Stimulated activated naive CD8-positive, alpha-beta T cell treated with anti-CD3 and anti-CD28 coated beads, Interleukin-15, Interleukin-2, amounts not matched to agents 100 U/mL and 50 U/mL, for 24 hours (primary cell): ENCODE measurements around the gene ZBTB45.
"Not testable (repeated sequence)": the region's sequence is repeated elsewhere in the genome, so short reads cannot be mapped to it uniquely, and the experiment has no call there.

Source experiments
- ATAC-seq: fragments of 150-1000 bp; cut with Tn5 transposase; one replicate; pipeline ENCODE4 v1.10.0; 2021
- DNase-seq: peaks from one replicate; pipeline ENCODE4 v3.0.0; 2021

The ZBTB45 gene

DNA sequence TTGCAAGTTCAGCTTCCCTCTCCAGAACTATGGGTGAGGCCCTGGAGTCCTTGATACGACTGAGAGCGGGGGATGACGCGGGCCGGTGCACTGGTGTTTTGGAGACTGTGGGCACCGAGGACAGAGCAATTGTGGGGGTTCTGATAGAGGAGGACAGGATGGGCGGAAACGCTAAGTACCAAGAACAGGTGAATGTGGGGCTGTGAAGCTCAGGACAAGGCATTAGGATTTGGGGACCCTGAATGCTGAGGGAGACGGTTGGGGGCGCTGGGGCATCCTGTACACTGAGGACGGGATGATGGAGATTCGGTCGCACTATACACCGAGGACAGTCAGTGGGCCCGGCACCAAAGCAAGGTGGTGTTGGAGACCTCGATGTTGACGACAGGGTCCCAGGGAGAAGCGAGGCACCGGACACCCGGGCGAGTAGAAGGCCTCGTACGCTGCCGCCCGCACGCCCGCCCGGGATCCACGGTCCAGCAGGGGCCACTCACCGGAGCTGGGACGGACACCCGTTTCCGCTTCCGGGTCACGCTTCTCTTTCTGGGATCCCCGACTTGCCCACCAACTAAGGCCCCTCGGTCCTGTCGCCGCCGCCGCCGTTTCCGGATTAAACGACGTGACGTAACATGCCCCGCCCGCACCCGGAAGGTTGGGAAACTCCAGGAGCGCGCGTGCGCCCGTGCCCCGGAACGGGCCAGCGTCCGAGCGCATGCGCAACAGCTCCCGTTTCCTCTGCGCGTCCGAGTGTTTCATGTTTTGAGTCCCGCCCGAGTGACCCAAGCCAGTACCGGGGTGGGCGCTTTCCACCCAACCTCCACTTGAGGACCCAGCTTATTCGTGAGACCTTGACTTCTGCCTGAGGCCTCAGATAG, 35.1 kb upstream of the ZBTB45 start, which contains the start of gene CHMP2A:
TSS of gene CHMP2A (minus strand) at position 612 of the 875 bp plus-strand sequence. CDS start 893 bp downstream, outside the sequence.
- peak; percentile 99 for DNase-seq
- ATAC-seq = peak; percentile 50

DNA sequence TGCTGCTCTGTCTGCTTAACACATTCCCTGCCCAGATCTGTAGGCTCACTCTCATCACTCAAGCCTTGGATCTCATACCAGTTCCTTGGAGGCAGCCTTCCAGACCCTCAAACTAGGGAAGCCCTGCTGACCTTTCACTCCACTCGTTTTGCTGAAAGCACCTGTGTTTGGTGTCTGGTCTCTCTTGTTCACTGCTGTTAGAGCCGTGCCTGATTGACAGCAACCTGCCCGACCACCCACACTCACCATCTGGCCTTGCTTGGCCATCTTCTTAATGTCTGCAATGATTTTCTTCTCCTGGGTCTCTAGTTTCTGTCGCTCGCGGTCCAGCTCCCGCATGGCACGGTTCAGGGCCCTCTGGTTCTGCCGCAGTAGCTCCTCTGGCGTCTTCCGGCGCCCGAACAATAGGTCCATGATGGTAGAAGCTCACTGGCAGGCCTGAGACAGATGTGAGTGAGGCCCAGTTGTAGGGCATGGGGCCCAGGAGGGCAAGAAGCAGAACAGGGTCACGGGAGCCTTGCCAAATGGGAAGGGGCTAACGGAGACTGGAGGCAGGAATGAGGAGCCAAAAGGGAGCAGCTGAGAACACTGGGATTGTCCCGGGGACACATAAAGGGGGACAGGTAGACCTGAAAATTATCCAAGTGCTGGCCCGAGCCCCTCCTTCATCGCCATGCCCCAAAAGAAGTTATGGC, 34.3 kb upstream of the ZBTB45 start:
- DNase-seq (no peak), ATAC-seq (no peak)

DNA sequence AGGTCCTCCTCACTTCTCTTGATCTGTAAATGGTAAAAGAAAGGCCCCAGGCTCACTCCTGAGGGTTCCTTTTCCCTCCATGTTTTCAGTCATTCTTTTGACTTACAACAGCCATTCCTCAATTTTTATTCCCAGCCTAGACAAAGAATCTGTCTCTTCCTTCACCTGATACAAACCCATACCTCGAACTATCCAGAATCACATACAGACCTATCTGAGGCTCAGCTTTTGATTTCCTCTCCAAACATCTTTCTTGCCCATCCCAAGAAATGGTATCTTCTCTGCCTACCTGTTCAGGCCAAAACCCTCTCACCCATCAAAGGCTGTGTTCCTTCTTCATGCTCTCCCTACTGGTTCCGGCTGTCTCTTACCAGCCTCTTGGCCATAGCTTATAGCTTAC, 33.0 kb upstream of the ZBTB45 start:
- ATAC-seq = no peak
- no peak for DNase-seq

DNA sequence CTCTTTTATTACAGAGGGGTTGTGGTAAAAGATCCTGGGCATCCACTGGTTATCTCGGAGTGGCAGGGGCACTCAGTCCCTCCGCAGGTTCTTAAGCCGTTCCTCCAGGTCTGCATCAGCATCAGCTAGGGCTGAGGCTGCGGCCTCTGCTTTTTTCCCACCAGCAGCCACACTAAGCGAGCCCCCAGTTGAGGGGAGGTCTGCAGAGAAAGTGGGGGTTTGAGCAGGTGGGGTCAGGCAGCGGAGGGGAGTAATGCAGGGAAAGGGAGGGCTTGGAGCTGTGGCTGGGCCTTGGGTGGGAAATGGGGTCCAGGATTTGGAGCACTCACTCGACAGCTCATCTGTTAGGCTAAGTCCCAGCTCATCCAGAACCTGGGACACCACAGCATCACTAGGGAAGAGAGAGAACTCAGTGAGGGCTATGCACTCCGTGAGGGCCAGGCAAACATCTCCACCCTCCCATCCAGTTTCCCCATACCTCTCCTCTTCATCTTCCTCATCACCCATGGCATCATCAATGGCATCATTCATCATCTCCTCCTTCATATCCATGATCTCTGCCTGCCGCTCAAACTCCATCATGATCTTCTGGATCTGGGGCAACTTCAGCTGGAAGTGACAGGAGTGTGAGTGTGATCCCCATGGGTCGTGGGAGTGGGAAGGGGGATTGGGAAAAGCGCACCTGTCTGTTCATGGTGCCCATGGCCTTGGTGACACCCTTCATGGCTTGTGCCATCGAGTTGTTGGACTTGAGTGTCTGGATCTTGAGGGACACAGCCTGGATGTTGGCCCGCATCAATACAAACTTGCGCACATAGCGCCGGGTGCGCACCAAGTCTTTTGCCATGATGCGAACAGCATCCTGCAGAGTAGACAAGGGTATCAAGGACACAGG, 32.2 kb upstream of the ZBTB45 start:
- no peak for ATAC-seq
- DNase-seq = no peak

DNA sequence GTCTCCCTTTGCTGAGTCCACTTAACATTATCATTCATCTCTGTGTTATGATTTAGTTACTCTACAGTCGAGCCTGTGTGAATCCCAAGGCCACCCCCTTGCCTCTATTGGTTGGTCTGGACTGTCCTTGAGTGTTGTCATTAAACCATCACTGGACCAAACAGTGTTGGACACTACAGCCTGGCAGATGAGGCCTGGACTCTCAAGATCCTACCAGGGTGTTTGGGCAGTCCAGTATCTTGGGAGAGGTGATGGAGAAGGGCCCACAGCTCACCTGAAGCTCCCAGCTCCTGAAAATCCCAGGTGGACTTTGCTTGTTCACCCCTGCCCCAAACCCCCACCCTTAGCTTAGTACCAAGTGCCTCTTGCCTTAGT, 31.5 kb upstream of the ZBTB45 start:
- DNase-seq (no peak), ATAC-seq (no peak)

DNA sequence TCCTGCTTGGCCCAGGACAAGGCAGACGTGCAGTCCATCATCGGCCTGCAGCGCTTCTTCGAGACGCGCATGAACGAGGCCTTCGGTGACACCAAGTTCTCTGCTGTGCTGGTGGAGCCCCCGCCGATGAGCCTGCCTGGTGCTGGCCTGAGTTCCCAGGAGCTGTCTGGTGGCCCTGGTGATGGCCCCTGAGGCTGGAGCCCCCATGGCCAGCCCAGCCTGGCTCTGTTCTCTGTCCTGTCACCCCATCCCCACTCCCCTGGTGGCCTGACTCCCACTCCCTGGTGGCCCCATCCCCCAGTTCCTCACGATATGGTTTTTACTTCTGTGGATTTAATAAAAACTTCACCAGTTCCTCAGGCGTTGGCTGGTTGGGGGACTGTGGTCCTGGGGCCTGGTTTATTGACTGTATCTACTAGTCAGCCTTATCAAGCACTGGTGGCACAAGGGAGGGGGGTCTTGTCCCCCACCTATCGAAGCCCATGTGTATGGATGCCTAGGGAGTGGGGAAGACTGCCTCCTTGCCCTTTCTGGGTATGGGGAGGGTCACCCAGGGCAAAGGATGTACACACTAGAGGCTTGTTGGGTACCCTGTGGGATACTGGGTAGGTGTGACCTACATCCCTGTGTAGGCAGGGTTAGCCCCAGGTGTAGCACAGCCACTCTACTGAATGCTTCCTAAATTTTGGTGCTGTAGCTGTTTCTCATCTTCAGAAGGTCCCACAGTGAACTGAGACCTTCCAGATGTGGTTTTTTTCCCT, 30.9 kb upstream of the ZBTB45 start:
- DNase-seq = no peak
- ATAC-seq = no peak

DNA sequence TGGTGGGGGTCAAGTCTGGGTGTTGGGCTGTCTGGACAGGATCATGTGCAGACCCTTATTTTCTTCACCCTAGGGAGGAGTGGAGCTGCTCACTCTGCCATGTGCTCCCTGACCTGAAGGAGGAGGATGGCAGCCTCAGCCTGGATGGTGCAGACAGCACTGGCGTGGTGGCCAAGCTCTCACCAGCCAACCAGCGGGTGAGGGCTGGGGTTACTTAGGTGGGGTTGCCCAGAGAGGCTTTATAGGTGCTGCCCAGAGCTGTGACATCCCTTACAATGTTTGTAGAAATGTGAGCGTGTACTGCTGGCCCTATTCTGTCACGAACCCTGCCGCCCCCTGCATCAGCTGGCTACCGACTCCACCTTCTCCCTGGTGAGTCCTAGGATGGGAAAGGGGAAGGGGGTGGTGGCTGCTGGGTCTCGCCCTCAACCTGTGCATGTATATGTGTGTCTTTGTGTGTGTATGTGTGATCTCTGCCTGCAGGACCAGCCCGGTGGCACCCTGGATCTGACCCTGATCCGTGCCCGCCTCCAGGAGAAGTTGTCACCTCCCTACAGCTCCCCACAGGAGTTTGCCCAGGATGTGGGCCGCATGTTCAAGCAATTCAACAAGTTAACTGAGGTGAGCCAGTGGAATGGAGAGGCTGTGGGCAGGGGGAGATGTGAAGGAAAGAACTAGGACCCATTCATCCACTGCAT, 30.2 kb upstream of the ZBTB45 start:
- ATAC-seq = no peak
- no peak for DNase-seq

DNA sequence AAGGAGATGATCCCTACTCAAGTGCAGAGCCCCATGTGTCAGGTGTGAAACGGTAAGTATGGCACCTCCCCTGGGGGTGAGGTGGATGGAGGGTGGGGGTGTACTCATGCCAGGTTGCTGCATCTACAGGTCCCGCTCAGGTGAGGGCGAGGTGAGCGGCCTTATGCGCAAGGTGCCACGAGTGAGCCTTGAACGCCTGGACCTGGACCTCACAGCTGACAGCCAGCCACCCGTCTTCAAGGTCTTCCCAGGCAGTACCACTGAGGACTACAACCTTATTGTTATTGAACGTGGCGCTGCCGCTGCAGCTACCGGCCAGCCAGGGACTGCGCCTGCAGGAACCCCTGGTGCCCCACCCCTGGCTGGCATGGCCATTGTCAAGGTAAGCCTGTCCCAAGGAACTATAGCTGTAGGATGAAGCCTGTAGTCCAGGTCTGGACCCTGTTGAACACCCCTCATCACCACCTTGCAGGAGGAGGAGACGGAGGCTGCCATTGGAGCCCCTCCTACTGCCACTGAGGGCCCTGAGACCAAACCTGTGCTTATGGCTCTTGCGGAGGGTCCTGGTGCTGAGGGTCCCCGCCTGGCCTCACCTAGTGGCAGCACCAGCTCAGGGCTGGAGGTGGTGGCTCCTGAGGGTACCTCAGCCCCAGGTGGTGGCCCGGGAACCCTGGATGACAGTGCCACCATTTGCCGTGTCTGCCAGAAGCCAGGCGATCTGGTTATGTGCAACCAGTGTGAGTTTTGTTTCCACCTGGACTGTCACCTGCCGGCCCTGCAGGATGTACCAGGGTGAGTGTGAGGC, 29.5 kb upstream of the ZBTB45 start:
- DNase-seq (no peak), ATAC-seq (no peak)

DNA sequence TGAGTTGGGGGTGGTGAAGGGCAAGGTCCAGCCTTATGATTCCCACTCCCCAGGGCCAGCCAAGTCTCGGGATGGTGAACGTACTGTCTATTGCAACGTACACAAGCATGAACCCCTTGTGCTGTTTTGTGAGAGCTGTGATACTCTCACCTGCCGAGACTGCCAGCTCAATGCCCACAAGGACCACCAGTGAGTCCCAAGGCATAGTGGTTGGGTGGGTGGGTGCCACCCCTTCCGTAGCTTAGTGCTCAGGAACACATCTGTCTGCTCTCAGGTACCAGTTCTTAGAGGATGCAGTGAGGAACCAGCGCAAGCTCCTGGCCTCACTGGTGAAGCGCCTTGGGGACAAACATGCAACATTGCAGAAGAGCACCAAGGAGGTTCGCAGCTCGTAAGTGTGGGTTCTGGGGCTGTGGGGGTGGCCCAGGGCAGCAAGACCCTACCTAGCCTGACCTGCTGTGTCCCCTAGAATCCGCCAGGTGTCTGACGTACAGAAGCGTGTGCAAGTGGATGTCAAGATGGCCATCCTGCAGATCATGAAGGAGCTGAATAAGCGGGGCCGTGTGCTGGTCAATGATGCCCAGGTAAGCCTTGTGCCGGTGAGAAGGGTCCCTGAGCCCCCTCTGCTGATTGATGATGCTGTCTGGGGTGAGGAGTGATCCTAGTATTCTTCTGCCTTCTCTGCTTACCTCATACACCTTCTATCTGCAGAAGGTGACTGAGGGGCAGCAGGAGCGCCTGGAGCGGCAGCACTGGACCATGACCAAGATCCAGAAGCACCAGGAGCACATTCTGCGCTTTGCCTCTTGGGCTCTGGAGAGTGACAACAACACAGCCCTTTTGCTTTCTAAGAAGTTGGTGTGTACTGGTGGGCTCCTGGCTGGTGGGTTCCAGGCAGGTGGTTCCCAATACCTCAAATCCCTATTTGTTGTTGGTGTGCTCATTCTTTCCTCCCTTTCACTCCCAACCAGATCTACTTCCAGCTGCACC, 28.0 kb upstream of the ZBTB45 start:
- DNase-seq = no peak
- no peak for ATAC-seq

DNA sequence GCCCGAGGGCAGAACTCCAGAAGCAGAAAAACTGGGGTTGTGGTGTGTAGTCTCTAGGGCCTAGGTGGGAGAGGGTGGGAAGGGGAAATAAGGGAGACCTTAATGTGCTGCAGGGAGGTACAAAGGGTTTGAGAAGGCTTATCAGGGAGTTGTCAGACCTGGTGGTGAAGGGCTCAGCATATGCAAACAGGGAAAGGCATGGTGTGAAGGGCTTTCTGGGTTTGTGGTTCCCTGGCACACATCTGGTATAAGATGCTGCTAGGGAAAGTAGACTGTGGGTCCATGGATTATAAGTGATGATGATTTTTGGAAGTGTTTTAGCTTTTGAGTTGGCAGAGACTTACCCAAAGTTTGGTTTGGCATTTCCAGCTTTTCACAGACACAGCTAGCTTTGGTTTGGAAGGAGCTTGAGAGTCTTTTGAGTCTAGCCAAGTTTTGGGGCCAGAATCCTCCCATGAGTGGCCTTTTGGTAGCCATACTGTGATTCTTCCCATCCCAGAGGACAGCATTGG, 26.5 kb upstream of the ZBTB45 start:
- DNase-seq = no peak
- no peak for ATAC-seq

DNA sequence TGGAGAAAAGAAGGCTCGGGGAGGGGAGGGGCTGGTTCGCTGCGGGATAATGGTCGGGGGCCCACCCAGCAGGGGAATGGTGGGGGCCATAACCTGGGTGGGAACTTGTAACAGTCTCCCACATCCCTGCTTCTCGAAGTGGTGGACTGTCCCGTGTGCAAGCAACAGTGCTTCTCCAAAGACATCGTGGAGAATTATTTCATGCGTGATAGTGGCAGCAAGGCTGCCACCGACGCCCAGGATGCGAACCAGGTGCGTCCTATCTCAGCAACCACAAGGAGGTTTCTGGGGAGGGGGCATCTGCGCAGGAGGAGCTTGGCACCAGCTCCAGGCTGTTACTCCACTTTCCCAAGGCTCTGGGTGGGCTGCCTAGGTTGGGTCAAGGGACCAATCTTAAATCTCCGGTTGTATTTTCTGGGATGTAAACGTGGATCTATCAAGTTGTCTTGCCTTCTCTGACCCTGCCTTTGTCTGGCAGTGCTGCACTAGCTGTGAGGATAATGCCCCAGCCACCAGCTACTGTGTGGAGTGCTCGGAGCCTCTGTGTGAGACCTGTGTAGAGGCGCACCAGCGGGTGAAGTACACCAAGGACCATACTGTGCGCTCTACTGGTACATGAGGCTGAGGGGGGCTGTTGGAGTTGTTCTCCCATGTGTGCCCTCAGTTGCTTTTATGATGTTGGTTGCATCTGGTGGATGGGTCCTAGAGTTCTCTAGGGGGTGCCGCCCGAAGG, 25.8 kb upstream of the ZBTB45 start:
- DNase-seq (no peak), ATAC-seq (no peak)

DNA sequence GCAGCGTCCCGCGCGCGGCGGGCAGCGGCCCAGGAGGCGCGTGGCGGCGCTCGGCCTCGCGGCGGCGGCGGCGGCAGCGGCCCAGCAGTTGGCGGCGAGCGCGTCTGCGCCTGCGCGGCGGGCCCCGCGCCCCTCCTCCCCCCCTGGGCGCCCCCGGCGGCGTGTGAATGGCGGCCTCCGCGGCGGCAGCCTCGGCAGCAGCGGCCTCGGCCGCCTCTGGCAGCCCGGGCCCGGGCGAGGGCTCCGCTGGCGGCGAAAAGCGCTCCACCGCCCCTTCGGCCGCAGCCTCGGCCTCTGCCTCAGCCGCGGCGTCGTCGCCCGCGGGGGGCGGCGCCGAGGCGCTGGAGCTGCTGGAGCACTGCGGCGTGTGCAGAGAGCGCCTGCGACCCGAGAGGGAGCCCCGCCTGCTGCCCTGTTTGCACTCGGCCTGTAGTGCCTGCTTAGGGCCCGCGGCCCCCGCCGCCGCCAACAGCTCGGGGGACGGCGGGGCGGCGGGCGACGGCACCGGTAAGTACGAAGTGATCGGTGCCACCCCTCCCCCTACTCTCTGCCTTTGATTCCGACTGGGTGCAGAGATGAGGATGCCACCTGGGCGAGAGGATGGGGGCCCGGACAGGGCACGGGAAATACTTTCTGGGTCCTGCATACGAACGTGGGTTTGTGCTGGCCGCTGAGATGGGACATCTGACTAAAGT, 25.1 kb upstream of the ZBTB45 start:
- ATAC-seq = peak; percentile 29

DNA sequence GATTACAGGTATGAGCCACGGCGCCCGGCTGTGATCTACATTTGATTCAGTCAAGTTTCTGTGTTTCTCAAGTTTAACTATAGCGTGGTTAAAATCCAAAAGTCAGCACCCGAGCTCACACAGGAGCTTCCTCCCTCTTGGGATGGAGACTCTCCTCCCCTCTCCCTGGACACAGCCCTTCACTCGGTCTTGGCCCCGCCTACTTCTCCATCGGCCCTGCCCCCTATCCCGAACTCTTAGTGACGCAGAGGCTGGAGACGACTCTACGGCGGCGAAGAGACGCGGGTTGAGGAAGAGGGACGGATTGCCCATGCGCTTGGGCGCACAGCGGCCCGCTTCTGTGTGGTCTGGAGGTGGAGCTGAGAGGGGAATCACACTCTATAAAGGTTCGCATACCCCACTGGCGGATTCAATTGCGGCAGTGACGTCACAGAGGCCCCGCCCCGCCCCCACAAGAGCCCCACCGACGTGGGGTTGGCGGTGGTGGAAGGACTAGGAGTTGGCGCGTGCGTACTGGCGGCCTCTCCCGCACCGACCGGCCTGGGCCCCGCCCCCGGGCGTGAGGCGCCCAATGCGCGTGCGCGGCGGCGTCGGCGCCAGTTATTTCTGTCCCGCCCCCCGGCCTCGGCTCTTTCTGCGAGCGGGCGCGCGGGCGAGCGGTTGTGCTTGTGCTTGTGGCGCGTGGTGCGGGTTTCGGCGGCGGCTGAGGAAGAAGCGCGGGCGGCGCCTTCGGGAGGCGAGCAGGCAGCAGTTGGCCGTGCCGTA, 24.4 kb upstream of the ZBTB45 start, which contains the start of gene TRIM28:
TSS of gene TRIM28 (plus strand) at position 239 of the 765 bp plus-strand sequence. CDS start 694 bp downstream, outside the sequence.
- ATAC-seq = peak; percentile 99

More for the DNA sequence above, 25.1 kb upstream of the ZBTB45 start:
- DNase-seq = peak; percentile 84

DNA sequence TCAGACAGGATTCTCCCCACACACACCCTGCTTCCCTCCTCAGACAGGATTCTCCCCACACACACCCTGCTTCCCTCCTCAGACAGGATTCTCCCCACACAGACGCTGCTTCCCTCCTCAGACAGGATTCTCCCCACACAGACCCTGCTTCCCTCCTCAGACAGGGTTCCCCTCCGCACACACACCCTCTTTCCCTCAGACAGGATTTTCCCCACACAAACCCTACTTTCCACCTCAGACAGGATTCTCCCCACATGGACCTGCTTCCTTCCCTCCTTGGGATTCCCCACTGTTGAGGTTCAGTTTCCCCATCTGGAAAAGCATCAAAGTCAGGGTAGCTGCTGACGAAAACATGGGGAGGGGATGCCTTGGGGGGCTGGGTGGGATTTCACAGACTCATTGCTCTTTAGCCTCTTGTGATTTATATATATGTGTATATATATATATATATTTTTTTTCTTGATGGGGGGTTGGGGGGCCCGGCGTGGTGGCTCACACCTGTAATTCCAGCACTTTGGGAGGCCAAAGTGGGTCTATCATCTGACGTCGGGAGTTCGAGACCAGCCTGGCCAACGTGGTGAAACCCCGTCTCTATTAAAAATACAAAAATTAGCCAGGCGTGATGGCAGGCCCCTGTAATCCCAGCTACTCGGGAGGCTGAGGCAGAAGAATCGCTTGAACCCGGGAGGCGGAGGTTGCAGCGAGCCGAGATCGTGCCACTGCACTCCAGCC, 23.2 kb upstream of the ZBTB45 start:
- not testable (repeated sequence) for DNase-seq, ATAC-seq

More for the DNA sequence above, 24.4 kb upstream of the ZBTB45 start, which contains the start of gene TRIM28:
- peak; percentile 100 for DNase-seq

DNA sequence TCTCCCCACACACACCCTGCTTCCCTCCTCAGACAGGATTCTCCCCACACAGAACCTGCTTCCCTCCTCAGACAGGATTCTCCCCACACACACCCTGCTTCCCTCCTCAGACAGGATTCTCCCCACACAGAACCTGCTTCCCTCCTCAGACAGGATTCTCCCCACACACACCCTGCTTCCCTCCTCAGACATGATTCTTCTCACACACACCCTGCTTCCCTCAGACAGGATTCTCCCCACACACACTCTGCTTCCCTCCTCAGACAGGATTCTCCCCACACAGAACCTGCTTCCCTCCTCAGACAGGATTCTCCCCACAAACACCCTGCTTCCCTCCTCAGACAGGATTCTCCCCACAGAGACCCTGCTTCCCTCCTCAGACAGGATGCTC, 19.6 kb upstream of the ZBTB45 start:
- not testable (repeated sequence) for DNase-seq, ATAC-seq
